ENCODE results near the gene GPBP1.
"Not testable (repeated sequence)": the region's sequence is repeated elsewhere in the genome, so short reads cannot be mapped to it uniquely, and the experiment has no call there.

GPBP1 gene

DNA sequence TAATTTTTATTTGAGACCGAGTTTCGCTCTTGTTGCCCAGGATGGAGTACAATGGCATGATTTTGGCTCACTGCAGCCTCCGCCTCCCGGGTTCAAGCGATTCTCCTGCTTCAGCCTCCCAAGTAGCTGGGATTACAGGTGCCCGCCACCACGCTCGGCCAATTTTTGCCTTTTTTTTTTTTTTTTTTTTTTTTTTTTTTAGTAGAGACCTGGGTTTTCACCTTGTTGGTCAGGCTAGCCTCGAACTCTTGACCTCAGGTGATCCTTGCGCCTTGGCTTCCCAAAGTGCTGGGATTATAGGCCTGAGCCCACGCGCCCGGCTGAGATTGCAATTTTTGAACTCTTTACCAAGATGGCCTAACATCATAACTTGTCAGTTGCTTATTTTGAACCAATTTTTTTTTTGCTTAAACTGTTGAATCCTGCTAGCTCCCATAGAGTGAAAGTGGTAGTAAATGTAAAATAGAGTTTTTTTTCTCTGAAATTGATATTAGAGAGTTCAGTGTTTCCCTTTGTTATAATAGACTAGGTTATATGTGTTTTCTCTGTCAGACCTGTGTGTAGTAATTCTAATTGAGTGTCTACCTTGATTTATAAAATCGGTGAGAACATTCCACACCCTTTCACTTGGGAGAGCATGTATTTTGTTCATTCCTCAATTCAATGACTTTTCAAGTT, 3.8 kb downstream of the GPBP1 start:
- no peak for DNase-seq

DNA sequence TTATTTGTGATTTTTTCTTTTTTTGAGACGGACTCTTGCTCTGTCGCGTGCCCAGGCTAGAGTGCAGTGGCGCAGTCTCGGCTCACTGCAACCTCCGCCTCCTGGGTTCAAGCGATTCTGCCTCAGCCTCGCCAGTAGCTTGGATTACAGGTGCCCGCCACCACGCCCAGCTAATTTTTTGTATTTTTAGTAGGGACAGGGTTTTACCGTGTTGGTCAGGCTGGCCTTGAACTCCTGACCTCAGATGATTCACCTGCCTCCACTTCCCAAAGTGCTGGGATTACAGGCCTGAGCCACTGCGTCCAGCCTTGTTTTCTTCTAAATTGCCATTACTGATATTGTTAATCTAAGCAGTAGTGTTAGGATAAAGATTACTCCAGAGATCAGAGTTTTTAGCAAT, 4.4 kb downstream of the GPBP1 start:
- DNase-seq, result not testable (repeated sequence)

DNA sequence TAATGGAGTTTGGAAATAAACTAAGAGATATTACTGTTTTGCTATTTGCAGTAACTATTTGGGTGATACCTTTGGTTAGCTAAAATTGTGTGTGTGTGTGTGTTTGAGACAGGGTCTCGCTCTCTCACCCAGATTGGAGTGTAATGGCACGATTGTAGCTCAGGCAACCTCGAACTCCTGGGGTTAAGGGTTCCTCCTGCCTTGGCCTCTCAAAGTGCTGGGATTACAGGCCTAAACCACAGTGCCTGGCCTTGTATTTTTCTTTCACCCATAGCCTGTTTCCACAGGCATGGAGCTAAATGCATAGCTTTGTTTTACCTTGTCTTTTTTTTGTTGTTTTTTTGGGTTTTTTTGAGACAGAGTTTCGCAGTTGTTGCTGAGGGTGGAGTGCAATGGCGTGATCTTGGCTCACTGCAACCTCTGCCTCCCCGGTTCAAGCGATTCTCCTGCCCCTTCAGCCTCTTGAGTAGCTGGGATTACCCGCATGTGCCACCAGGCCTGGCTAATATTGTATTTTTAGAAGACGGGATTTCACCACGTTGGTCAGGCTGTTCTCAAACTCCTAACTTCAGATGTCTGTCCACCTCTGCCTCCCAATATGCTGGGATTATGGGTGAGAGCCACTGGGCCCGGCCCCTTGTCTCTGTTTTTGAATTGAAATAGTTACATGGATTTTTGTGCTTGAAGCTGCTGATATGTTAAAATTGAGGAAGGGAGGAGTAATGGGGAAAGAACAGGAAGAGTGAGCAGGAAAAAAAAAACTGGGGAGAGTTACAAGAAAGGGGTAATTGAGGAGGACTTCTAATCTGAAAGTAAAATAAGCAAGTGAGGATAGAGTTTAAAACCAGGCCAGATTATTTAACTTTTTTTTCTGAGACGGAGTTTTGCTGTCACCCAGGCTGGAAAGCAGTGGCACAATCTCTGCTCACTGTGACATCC, 5.7 kb downstream of the GPBP1 start:
- no peak for DNase-seq

DNA sequence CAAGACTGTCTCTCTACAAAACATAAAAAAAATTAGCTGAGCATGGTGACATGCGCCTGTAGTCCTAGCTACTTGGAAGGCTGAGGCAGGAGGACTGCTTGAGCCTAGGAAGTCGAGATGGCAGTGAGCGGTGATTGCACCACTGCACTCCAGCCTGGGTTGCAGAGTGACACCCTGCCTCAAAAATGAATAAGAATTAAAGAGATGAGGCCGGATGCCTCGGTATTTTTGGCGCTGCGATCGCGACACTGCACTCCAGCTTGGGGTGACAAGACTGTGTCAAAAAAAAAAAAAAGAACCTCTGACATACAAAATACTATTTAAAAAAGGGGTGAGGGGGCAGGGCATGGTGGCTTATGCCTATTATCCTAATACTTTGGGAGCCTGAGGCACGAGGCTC, 7.3 kb downstream of the GPBP1 start:
- DNase-seq, result no peak

DNA sequence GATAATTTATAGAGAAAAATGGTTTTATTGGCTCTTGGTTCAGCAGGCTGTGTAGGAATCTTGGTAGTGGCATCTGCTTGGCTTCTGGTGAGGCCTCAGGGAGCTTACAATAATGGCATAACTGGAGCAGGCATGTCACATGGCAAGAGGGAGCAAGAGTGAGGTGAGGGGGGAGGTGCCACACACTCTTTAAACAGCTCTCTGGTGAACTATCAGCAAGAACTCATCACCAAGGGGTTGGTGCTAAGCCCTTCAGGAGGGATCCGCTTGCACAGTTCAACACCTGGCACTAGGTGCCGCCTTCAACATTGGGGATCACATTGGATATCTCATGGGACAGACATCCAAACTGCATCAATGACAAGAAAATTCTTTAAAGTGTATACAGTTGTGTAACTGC, 10.5 kb downstream of the GPBP1 start:
- DNase-seq, result no peak

DNA sequence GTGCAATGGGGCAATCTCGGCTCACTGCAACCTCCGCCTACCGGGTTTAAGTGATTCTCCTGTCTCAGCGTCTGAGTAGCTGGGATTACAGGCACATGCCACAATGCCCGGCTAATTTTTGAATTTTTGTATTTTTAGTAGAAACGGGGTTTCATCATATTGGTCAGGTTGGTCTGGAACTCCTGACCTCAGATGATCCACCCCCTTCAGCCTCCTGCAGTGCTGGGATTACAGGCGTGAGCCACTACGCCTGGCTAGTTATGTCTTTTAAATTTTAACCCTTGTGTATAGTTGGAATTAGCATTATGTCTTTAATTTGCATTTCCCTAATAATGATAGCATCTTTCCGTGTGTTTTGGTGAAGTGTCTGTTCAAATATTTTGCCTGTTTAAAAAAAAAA, 11.5 kb downstream of the GPBP1 start:
- DNase-seq, result no peak

DNA sequence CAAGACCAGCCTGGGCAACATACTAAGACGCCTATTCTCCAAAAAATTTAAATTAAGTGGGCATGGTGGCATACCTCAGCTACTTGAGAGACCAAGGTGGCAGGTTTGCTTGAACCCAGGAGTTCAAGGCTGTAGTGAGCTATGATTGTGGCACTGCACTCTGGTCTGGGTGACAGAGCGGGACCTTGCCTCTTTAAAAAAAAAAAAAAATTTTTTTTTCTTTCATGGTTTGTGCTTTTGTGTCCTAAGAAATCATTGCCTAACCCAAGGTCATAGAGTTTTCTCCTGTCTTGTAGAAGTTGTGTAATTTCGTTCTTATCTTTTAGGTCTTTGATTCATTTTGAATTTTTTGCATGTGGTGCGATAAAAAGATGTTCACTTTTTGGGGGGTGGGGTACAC, 12.3 kb downstream of the GPBP1 start:
- DNase-seq, result no peak

DNA sequence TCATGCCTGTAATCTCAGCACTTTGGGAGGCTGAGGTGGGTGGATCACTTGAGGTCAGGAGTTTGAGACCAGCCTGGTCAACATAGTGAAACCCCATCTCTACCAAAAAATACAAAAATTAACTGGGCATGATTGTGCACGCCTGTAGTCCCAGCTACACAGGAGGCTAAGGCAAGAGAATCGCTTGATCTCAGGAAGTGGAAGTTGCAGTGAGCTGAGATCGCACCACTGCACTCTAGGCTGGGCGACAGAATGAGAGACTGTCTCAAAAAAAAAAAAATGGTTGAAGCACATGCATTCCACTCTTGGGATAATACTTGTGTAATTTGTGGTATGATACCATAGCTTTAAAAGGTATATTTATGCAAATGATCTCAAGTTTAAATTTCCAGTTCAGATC, 14.1 kb downstream of the GPBP1 start:
- DNase-seq, result not testable (repeated sequence)

DNA sequence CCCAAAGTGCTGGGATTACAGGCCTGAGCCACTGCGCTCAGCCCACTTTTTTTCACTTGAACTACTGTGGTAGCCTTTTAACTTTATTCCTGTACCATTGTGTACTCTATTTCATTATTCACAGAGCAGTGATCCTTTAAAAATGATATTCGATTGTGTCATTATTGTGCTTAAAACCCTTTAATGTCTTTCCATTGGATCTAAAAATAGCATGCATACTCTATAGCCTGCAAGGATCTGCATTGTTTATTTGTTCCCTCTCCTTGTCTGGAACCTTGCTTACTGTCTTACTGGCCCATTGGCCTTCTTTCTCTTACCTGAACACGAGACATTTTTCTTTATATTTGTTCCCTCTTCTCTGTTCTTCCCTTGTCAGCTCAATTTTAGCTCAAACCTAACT, 15.7 kb downstream of the GPBP1 start:
- no peak for DNase-seq

DNA sequence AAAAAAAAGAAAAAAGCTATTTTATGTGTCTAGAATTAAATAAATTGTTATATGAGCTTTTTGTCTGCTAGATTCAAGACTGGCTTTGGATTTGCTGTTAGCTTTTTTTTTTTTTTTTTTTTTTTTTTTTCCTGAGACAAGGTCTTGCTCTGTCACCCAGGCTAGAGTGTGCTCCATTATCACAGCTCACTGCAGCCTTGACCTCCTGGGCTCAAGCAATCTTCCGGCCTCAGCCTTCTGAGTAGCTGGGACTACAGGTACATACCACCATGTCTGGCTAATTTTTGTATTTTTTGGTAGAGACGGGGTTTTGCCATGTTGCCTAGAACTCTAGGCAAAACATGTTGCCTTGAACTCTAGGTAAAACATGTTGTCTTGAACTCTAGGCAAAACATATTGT, 16.7 kb downstream of the GPBP1 start:
- no peak for DNase-seq

DNA sequence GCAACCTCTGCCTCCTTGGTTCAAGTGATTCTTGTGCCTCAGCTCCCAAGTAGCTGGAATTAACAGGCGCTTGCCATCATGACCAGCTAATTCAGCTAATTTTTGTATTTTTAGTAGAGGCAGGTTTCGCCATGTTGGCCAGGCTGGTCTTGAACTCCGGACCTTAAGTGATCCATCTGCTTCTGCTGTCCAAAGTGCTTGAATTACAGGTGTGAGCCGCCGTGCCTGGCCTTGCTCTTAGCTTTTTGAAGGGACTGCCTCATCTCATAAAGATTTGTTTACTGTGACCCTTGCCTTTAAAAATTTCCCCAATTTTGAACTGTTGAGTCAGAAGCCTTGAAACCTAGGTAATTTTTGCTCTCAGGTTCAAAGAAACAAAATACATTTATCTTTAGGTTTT, 17.3 kb downstream of the GPBP1 start:
- DNase-seq, result no peak

DNA sequence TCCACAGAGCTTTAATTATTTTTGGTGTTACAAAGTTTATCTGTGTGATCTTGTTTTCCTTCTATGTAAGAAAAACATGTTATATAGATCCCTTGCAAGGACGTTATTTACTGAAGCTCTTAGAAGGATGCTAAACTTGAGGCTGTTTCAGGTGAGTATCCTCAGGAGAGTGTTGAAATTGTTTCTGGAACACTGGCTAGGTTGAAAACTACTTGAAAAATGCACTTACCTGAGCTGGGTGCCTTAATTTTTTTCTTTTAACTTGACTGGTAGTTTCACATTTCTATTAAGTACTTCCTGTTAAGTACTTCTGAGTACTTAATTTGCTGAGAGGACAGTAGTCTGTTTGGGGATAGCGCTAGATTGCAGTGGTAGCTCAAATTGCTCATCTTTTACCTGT, 18.1 kb downstream of the GPBP1 start:
- no peak for DNase-seq

DNA sequence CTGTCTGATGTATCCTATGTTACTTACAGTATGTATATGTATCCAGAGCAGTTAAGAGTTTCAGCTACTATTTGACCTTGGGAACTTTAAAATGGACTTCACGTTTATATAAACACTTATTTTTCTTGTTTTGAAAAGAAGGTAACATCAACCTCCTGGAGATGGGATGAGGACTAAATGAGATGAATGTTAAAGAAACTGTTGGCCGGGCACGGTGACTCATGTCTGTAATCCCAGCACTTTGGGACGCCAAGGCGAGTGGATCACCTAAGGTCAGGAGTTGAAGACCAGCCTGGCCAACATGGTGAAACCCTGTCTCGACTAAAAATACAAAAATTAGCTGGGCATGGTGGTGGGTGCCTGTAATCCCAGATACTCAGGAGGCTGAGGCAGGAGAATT, 19.0 kb downstream of the GPBP1 start:
- DNase-seq, result not testable (repeated sequence)

DNA sequence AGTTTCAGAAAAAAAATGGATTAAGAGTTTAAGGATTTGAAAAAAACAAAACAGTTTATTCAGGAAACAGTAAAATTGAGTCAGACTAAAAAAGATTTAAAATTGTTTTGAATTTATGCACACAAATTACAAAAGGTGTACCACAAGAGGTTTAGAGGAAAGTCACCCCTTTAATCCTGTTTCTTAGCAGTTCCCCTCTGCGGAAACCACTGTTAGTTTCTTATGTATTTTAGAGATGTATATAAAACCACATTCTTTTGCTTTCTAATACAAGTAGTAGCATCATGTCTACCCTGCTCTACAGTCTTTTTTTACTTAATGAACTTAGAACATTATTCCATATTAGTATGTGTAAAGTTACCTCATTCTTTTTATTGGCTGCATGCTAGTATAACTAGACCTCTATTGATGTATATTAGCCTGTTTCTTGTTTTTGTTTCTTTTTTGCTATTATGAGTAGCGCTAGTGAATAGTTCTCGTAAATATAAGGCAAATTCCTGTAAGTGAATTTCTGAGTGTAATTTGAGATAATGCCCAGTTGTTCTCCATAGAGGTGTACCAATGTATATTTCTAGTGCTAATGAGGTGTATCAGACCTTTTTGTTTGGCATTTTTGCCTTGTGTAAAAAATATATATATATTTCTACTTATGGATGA, 20.0 kb downstream of the GPBP1 start:
- DNase-seq, result no peak

DNA sequence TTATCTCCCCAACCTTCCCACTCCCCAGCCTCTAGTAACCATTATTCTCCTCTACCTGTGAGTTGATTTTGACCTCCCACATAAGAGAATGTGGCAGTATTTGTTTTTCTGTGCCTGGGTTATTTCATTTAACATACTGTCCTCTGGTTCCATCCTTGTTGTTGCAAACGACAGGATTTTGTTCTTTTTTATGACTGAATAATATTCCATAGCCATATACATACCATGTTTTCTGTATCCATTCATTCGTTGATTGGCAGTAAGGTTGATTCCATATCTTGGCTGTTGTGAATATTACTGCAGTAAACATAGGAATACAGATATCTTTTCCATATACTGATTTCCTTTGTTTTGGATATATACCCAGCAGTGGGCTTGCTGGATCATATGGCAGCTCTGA, 20.8 kb downstream of the GPBP1 start:
- no peak for DNase-seq

DNA sequence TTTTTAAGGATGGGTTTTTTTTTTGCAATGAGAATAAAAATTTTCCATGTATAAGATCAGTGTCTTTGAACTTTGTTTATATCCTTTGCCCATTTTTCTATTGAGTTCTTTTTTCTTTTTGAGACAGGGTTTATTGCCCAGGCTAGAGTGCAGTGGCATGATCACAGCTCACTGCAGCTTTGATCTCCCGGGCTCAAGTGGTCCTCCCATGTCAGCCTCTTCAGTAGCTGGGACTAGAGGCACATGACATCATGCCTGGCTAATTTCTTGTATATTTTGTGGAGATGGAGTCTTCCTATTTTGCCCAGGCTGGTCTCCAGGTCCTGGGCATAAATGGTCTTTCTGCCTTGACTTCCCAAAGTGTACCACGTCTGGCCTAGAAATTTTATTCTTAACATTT, 21.2 kb downstream of the GPBP1 start:
- no peak for DNase-seq

DNA sequence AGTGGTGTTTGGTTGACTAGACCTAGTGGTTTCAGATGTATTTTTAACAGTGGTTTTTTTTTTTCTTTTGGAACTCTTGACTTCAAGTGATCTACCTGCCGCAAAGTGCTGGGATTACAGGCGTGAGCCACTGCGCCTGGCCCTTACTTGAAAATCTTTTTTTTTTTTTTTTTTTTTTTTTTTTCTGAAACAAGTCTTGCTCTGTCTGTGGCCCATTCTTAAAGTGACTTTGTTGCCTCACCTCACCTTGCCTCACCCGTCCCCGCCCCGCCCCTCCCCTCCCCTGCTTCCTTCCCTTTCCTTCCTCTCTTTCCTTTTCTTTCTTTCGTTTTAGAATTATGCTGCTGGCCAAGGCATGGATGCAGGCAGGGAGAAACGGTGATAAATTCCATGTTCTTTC, 26.0 kb downstream of the GPBP1 start:
- no peak for DNase-seq

DNA sequence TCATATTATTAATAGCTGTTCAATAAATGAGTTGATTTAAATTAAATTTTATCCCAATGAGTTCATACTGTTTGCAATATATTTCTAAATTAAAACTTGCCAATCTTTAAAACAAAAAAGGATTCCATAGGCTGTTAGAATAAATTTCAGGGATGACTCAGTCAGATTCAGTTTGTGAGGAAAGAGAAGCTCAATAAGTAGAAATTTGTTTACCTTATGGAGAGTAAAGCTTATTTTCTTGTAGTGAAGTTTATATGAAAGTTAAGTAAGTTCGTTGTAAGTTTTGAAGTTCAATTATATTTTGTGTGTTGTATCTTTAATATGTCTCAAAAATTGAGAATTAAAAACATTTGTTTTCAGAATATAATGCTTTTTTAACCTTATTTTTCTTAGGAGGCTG, 29.0 kb downstream of the GPBP1 start:
- DNase-seq, result no peak

DNA sequence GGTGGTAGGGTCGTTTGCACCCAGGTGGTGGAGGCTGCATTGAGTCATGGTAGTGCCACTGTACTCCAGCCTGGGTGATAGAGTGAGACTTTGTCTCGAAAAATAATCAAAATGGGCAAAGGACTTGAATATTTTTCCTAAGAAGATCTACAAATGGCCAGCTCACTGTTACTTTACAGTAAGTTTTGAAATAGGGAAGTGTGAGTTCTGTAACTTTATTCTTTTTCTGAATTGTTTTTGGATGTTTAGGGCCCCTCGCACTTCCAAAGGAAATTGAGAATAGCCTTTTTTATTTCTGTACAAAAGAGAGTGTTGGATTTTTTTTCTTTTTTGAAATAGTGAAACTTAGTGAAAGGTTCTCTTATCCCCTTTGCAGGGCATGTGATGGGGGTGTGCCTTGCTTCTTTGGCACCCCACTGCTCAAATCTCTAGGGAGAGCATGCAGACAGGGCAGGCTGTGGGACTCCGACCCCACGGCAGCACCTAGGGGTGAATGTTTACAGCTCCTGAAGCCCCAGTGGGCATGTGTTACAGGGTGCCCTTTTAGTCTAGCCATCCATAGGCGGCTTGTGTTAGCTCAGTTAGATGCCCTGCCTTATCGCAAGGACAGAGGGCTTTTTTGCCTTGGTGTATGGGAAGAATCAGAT, 33.3 kb downstream of the GPBP1 start:
- DNase-seq, result no peak

DNA sequence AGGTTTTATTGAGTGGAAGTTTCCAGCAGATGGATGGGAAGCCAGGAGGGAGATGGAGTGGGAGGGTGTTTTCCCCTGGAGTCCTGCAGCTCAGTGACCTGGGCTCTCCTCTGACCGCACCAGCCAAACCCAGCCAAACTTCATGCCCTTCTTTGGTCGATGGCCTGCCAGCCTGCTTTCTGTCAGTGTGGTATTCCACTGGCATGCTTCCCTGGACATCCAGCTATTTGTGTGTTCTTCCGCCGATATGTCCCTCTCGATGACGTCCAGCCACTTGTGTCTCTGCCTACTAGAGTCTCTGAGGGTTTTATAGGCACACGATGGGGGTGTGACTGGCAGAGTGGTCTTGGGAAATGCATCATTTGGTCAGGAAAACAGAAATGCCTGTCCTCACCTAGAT, 33.8 kb downstream of the GPBP1 start:
- no peak for DNase-seq

DNA sequence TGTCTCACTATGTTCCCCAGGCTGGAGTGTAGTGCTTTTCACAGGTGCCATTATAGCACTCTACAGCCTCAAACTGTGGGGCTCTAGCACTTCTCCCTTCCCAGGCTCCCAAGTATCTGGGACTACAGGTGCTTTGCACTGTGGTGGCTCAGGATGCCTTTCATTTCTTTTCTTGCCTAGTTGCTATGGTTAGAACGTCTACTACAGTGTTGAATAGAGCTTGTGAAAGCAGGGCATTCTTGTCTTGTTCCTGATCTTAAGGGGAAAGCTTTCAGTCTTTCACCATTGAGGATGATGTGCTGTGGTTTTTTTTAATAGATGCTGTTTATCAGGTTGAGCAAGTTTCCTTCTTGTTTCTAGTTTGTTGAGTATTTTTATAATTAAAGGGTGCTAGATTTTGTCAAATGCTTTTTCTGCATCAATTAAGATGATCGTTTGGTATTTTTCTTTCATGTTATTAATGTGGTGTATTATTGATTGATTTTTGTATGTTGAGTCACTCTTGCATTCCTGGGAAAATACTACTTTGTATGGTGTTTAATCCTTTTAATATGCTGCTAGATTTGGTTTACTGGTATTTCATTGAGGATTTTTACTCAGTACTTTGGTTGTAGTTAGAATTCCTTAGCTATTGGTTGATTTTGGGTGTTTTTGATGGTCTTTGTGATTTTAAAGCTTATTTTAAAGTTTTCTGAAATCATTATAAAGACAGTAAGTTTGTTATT, 35.6 kb downstream of the GPBP1 start:
- DNase-seq, result no peak

DNA sequence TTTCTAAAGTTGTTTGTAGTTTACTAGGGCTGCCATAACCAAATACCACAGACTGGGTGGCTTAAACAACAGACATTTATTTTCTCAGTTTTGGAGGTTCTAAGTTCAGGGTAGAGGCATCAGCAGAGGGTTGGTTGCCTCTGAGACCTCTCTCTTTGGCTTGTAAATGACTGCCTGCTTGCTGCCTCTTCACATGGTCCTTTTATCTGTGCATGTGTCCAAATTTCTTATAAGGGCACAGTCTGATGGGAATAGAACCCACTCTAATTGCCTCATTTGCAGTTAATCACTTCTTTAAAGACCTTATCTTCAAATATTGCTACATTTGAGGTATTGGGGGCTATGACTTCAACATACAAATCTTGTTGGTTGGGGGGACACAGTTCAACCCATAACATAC, 36.8 kb downstream of the GPBP1 start:
- no peak for DNase-seq

DNA sequence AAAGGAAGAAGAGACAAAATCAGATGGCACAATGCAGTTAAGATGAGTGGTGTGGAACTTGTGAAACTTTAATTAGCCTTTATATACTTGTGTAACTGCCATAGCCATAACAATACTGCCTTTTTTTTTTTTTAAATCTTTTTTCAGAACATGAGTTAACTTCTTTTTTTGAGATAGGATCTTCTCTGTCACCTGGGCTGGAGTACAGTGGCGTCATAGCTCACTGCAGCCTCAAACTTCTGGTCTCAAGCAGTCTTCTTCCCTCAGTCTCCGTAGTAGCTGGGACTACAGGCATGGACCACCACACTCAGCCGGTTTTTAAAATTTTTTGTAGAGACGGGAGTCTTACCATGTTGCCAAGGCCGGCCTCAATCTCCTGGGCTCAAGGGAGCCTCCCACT, 37.2 kb downstream of the GPBP1 start:
- no peak for DNase-seq

Measured in NCI-H524 treated with DMSO at 0.1 percent for 48 hours (cell line).